Endodermal cell (in vitro differentiated cells): ENCODE measurements around the gene OPCML. TPM values are rescaled to one million over a fixed set of nuclear protein-coding genes. Genes with fewer than 3 reads are reported as not detected.

Experiments used
- DNase-seq: peaks from one replicate; pipeline ENCODE4 v3.0.0-alpha.2; 2017
- H3K27ac ChIP-seq: 2 replicates; pipeline ENCODE4 v1.5.1; 2013; ENCODE audit warnings: mild to moderate bottlenecking, low read depth, low read length, moderate library complexity
- H3K27me3 ChIP-seq: 2 replicates; pipeline ENCODE4 v1.6.1; 2013; ENCODE audit warnings: mild to moderate bottlenecking, low read length, moderate library complexity; ENCODE audit not compliant: insufficient read depth, control insufficient read depth, poor library complexity, severe bottlenecking
- H3K36me3 ChIP-seq: 2 replicates; pipeline ENCODE4 v1.7.0; 2013; ENCODE audit warnings: mild to moderate bottlenecking, low read length, moderate library complexity; ENCODE audit not compliant: control insufficient read depth, insufficient read depth
- H3K4me1 ChIP-seq: one replicate; pipeline ENCODE4 v1.7.0; 2013; ENCODE audit warnings: low read length; ENCODE audit not compliant: control insufficient read depth, insufficient read depth
- H3K4me3 ChIP-seq: 2 replicates; pipeline ENCODE4 v1.5.1; 2013; ENCODE audit warnings: mild to moderate bottlenecking, low read length, moderate library complexity
- H3K9ac ChIP-seq: 2 replicates; pipeline ENCODE4 v1.6.1; 2013; ENCODE audit warnings: mild to moderate bottlenecking, low read length, moderate library complexity; ENCODE audit not compliant: poor library complexity, severe bottlenecking; ENCODE audit errors: extremely low read depth
- H3K9me3 ChIP-seq: 2 replicates; pipeline ENCODE4 v1.6.1; 2013; ENCODE audit warnings: mild to moderate bottlenecking, low read length, moderate library complexity; ENCODE audit not compliant: control insufficient read depth
- H3K27ac Mint-ChIP-seq: 2 replicates; pipeline ENCODE4 v1.8.0; 2020; ENCODE audit warnings: mixed read lengths
- H3K27me3 Mint-ChIP-seq: 2 replicates; pipeline ENCODE4 v1.8.0; 2021; ENCODE audit warnings: mild to moderate bottlenecking, mixed read lengths; ENCODE audit not compliant: insufficient read depth
- H3K36me3 Mint-ChIP-seq: 2 replicates; pipeline ENCODE4 v1.8.0; 2020; ENCODE audit warnings: low read depth, mixed read lengths
- H3K4me1 Mint-ChIP-seq: 2 replicates; pipeline ENCODE4 v1.8.0; 2020; ENCODE audit warnings: mixed read lengths
- H3K4me3 Mint-ChIP-seq: 2 replicates; pipeline ENCODE4 v1.8.0; 2020; ENCODE audit warnings: mild to moderate bottlenecking, moderate library complexity, mixed read lengths
- H3K9me3 Mint-ChIP-seq: 2 replicates; pipeline ENCODE4 v1.8.0; 2020; ENCODE audit warnings: mild to moderate bottlenecking, mixed read lengths
- CTCF ChIP-seq: fragments of 200-600 bp; sonication (generic); conservative IDR thresholded peaks from 2 replicates; pipeline ENCODE4 v1.5.0; 2021; ENCODE audit warnings: antibody characterized with exemption, mild to moderate bottlenecking
- WGBS, 2 experiments: methylation state at CpG; one replicate each; pipeline versions ENCODE4 v1.1.5 to v1.1.7; 2013; ENCODE audit warnings: missing lambda C conversion rate in 2 of 2, mixed read lengths in 1 of 2; ENCODE audit not compliant: insufficient coverage in 1 of 2, insufficient read length in 1 of 2; 5-methylcytosine and 5-hydroxymethylcytosine counted together
- total RNA-seq, 2 donors: library from RNA; stranded (reverse); fragmentation: NEBNext Ultra II Directional in 1 of 2; extraction: Animal tissue kit (Norgen Biotek cat#: 25700) in 1 of 2; gene quantifications; 2 replicates in 1 of 2; 3 replicates in 1 of 2; pipeline ENCODE4 v1.2.1, GENCODE V29; 2021

OPCML gene
- total RNA-seq, 2 donors from 2014 or later = 0.49 to 0.86 TPM

DNA sequence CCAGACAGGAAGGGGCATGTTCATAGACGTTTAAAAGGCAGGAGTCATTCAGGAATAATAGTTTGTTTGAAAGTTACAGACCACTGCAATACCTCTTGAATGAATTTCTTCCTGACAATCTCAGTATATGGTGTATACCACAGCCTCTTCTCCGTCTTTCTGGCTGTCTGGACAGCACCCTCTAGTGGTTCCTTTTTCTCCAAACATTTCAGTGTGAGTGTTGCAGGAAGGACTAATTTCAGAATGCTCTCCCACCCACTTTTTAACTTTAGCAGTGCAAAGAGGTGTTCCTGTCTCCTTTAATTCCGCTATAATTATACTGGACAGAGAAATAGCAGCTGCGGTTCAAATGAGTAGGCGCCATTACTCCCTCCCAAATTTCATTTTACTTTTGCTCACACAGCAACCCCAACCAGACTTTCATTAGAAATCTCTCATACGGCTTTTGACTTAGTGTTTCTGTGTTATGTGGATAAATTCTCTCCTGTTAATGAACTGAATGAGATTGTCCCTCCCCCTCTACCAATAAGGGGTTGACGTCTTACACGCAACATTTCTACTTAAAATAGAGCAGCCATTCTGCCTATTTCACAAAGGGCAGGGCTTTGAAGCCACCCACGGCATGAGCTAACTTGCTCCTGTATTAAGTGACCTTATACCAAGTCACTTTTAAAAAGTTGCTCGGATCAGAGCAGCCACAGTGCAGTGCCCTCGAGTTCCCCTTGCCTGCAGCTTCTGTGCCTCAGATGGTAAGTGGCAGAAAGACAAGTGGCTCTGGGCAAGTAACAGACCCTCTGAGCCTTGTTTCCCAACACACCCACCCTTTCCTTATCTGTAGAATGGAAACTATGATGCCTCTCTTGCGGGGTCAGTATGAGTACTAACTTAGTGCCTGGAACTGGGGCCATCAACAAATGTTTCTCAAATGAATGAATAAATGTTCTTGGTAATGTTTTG is 368.6 kb downstream of the OPCML start:
- Histone ChIP-seq H3K36me3 (no peaks in the 10 kb centered on the region), H3K27ac (no peak overlapping the region), H3K9me3 (no peaks in the 10 kb centered on the region), H3K4me3 (no peak overlapping the region), H3K9ac (no peak overlapping the region), H3K4me1 (no peaks in the 10 kb centered on the region), H3K27me3 (no peaks in the 10 kb centered on the region)
- Mint-ChIP-seq H3K4me1 (peaks cover 2% of the 10 kb centered on the region), H3K36me3 (no peaks in the 10 kb centered on the region), H3K4me3 (no peak overlapping the region), H3K27me3 (no peaks in the 10 kb centered on the region), H3K9me3 (no peaks in the 10 kb centered on the region), H3K27ac (no peak overlapping the region)
- WGBS, 2 experiments = 45 to 56% methylated on average over 4 to 11 of the region's 12 CpGs
- TF ChIP-seq CTCF = peak; percentile 86
- peak; percentile 65 for DNase-seq

- no peak overlapping the region for H3K9ac ChIP-seq
- no peaks in the 10 kb centered on the region for H3K9me3 ChIP-seq
- Mint-ChIP-seq H3K9me3 (no peaks in the 10 kb centered on the region), H3K27me3 (no peaks in the 10 kb centered on the region), H3K4me3 (no peak overlapping the region), H3K36me3 (no peaks in the 10 kb centered on the region), H3K27ac (no peak overlapping the region), H3K4me1 (peaks cover 2% of the 10 kb centered on the region)
- no peak for DNase-seq
- H3K4me3 ChIP-seq = no peak overlapping the region
- no peak for TF ChIP-seq CTCF
- 93 to 94% methylated on average over 11 to 12 of the region's 12 CpGs for WGBS, 2 experiments
- H3K36me3 ChIP-seq = no peaks in the 10 kb centered on the region
- no peak overlapping the region for H3K27ac ChIP-seq
- H3K4me1 ChIP-seq = no peaks in the 10 kb centered on the region
- no peaks in the 10 kb centered on the region for H3K27me3 ChIP-seq
These were observed 370.1 kb downstream of the OPCML start for GRCh38 chr11:133162227-133162626.

DNA sequence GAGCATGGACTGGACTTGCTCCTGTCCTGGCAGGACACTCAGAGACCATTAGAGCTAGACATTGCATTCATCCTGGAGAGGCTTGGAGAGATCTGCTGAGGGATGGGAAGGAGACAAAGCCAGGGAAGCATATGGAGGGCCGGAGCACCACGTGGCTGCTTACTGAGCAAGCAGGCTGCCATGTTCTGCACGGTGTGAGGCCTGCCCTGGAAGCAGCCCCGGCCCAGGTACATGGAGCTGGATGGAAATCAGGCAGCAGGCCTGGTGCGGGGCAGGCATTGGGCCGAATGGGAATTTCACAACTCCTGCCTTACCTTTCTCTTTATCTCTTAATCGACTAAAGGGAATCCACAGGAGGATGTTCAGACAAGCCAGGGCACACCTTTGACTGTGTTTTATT is 371.5 kb downstream of the OPCML start:
- WGBS, 2 experiments = 87 to 93% methylated on average over 5 to 7 of the region's 7 CpGs
- Histone ChIP-seq H3K9me3 (no peaks in the 10 kb centered on the region), H3K27me3 (no peaks in the 10 kb centered on the region), H3K36me3 (no peaks in the 10 kb centered on the region), H3K4me3 (no peak overlapping the region), H3K4me1 (no peaks in the 10 kb centered on the region), H3K9ac (no peak overlapping the region), H3K27ac (no peak overlapping the region)
- peaks cover 2% of the 10 kb centered on the region for H3K4me1 Mint-ChIP-seq
- TF ChIP-seq CTCF = no peak
- H3K36me3 Mint-ChIP-seq = no peaks in the 10 kb centered on the region
- DNase-seq = no peak
- H3K27ac Mint-ChIP-seq = no peak overlapping the region
- H3K9me3 Mint-ChIP-seq = no peaks in the 10 kb centered on the region
- H3K4me3 Mint-ChIP-seq = no peak overlapping the region
- H3K27me3 Mint-ChIP-seq = peaks cover 10% of the 10 kb centered on the region
